ENCODE measurements around the gene DNAJC18. TPM values are rescaled to one million over a fixed set of nuclear protein-coding genes. Genes with fewer than 3 reads are reported as not detected.

Gene DNAJC18
- total and polyA plus RNA-seq, 2 of the 4 experiments (the other 2 are of a cell fraction), result 8.5 to 11.1 TPM

DNA sequence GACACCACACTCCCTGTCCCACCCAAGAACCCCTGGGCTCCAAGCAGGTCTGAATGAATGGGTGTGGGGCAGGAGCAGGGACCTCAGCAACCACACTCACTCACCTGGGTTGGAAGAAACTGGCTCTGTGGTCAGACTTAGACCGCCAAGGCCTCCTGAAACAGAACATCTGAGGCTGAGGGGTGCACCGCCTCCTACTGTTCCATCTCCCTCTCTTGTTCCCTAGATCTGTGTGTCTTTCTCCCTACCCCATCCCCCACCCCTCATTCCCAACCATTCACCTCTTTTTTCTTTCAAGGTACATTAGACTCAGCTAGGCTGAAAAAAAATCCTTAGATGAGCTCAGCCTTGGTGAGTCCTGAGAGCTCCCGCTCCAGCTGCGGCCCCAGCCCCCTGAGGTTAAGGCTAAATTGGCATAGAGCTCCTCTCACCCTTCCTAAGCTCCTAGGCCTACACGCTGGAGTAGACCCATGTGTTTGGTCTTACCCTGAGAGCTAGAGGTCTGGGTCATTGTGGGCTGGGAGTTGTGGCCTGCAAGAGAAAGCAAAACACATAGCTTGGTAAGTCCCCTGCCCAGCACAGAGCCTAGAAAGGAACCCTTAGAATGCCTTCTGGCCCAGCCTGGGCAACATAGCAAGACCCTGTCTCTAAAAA, 18.5 kb upstream of the DNAJC18 start:
- dilution Hi-C loops (cut with HindIII; ENCODE audit: low sequenced_read_pairs, unreplicated experiment) (no loop called here), in situ Hi-C loops (cut with MboI; ENCODE audit: low sequenced_read_pairs) (no loop called here), intact Hi-C loops (cut with micrococcal nuclease) (no loop called here)
- no peak overlapping the region for H3K27ac ChIP-seq (ENCODE audit: insufficient read depth, low read length)
- no peak overlapping the region for H2AFZ ChIP-seq (replicated peaks; ENCODE audit: low read length, poor library complexity)
- TF ChIP-seq CHD1 (IDR thresholded peaks at IDR 0.05; ENCODE audit: low read depth, low read length), result no peak
- no peak for TF ChIP-seq RFX5 (IDR thresholded peaks at IDR 0.05; ENCODE audit: low read depth, low read length)
- no peak for TF ChIP-seq CEBPB (IDR thresholded peaks at IDR 0.05; ENCODE audit: low read depth, low read length)
- no peak for TF ChIP-seq MAZ (IDR thresholded peaks at IDR 0.05; ENCODE audit: borderline replicate concordance, low read depth, low read length)
- H2AK5ac ChIP-seq (ENCODE audit: low read depth, low read length), result peak overlapping the region; percentile 64; the same call in 1 of the 2 replicates
- DNase-seq, result no peak
- H3K9me1 ChIP-seq (ENCODE audit: insufficient read depth, low read length), result peaks cover 32% of the 10 kb centered on the region
- H3K36me3 ChIP-seq (ENCODE audit: control insufficient read depth, insufficient read depth, low read length), result no peaks in the 10 kb centered on the region
- H3K4me1 ChIP-seq (ENCODE audit: control insufficient read depth, insufficient read depth, low read length), result peaks cover 21% of the 10 kb centered on the region
- H4K8ac ChIP-seq (ENCODE audit: low read depth in 2 of 2, low read length in 2 of 2), result no peak overlapping the region
- no peak for ATAC-seq (ENCODE audit: low read depth)
- no peaks in the 10 kb centered on the region for H3K9me3 ChIP-seq (ENCODE audit: control insufficient read depth, insufficient read depth, low read length)
- no peak overlapping the region for H2BK5ac ChIP-seq (ENCODE audit: low read depth, low read length, poor library complexity, severe bottlenecking)
- H3K27me3 ChIP-seq (ENCODE audit: control insufficient read depth, insufficient read depth, low read length), result no peaks in the 10 kb centered on the region
- H2AK9ac ChIP-seq (replicated peaks; ENCODE audit: low read depth, low read length, poor library complexity), result peak overlapping the region; percentile 15
- H3K18ac ChIP-seq (ENCODE audit: low read depth, low read length), result no peak overlapping the region
- H3K4ac ChIP-seq (ENCODE audit: low read depth, low read length), result peak overlapping the region; percentile 35; the same call in 1 of the 2 replicates
- H4K91ac ChIP-seq (ENCODE audit: insufficient read depth, low read depth, low read length), result no peak overlapping the region
- peak overlapping the region; percentile 57 for H2BK120ac ChIP-seq (ENCODE audit: low read depth, low read length)
- no CpG with 5 or more reads among the region's 5 CpGs for WGBS, 2 experiments (ENCODE audit: extremely low coverage in 2 of 2, insufficient read length in 1 of 2)
- H3K4me3 ChIP-seq (ENCODE audit: insufficient read depth, low read depth, low read length), result no peak overlapping the region
- no peak overlapping the region for H4K5ac ChIP-seq (ENCODE audit: low read depth, low read length)
- H3K9ac ChIP-seq (ENCODE audit: low read depth, low read length), result no peak overlapping the region
- H3K56ac ChIP-seq (ENCODE audit: extremely low read depth, insufficient read depth, low read length), result no peak overlapping the region
- peak overlapping the region; percentile 76; the same call in 1 of the 2 replicates for H2BK20ac ChIP-seq (ENCODE audit: low read depth, low read length)
- no peaks in the 10 kb centered on the region; a peak in 1 of 4 replicates for H3K79me1 ChIP-seq (ENCODE audit: low read depth in 1 of 2, low read length in 2 of 2)
- H3K14ac ChIP-seq (replicated peaks; ENCODE audit: low read depth, low read length), result no peak overlapping the region
- BruUV-seq (replicated peaks), result no TSS peak
- CTCF ChIA-PET, result interaction anchor here (0.6 to 1.2 kb wide), 2 partner anchors 12 to 24 kb away, joined by 3 read pairs; partner anchors contain the start of gene STING1
- H2BK15ac ChIP-seq (ENCODE audit: low read depth, low read length), result 0 out of 3 replicates have a peak overlapping the region, but pooled peaks have one; percentile 48
- no peak overlapping the region for H3K4me2 ChIP-seq (ENCODE audit: low read depth, low read length)
- no peak overlapping the region for H3K23ac ChIP-seq (ENCODE audit: low read depth, low read length)
- POLR2A ChIA-PET (ENCODE audit: unreplicated experiment), result no interaction called here
- H4K20me1 ChIP-seq (ENCODE audit: insufficient read depth, low read length), result no peaks in the 10 kb centered on the region
